Iris pigment epithelial cell (primary cell): ENCODE measurements around the gene PLSCR4.

Experiments used
- DNase-seq: peaks from one replicate; pipeline ENCODE4 v3.0.0-alpha.2; 2011; ENCODE audit warnings: low read depth

Gene PLSCR4

GRCh38 chr3:146160321-146160963 lies 90.5 kb downstream of the PLSCR4 start:
- DNase-seq, result peak; percentile 83

- no peak for DNase-seq
Observed at GRCh38 chr3:146159616-146160320, 91.1 kb downstream of the PLSCR4 start.

- no peak for DNase-seq
Observed at GRCh38 chr3:146159037-146159436, 91.9 kb downstream of the PLSCR4 start.

GRCh38 chr3:146157325-146158060 lies 93.4 kb downstream of the PLSCR4 start:
- no peak for DNase-seq

- no peak for DNase-seq
Observed at GRCh38 chr3:146156666-146157314, 94.1 kb downstream of the PLSCR4 start.

- DNase-seq, result no peak
Observed at GRCh38 chr3:146156095-146156494, 94.8 kb downstream of the PLSCR4 start.

- DNase-seq, result no peak
Observed at GRCh38 chr3:146154995-146155394, 95.9 kb downstream of the PLSCR4 start.

GRCh38 chr3:146154316-146154715 lies 96.6 kb downstream of the PLSCR4 start:
- DNase-seq, result no peak

GRCh38 chr3:146153429-146153828 lies 97.5 kb downstream of the PLSCR4 start:
- DNase-seq, result no peak

GRCh38 chr3:146152834-146153233 lies 98.1 kb downstream of the PLSCR4 start:
- no peak for DNase-seq

- peak; percentile 80 for DNase-seq
Observed at GRCh38 chr3:146148468-146148931, 102.4 kb downstream of the PLSCR4 start.

GRCh38 chr3:146145642-146146041 lies 105.3 kb downstream of the PLSCR4 start:
- DNase-seq, result no peak

- peak; percentile 78 for DNase-seq
Observed at GRCh38 chr3:146142757-146143156, 108.1 kb downstream of the PLSCR4 start.
